GM13977 (cell line): ENCODE data around the gene GSK3A.

ENCODE experiments used
- DNase-seq: peaks from one replicate; pipeline ENCODE4 v3.0.0; 2012; ENCODE audit warnings: low spot score
- CTCF ChIP-seq: IDR thresholded peaks from 2 replicates; pipeline ENCODE4 v1.5.1; 2012; ENCODE audit warnings: mild to moderate bottlenecking, control low read depth; ENCODE audit not compliant: insufficient read depth; ENCODE audit errors: extremely low read depth, missing control alignments
- in situ Hi-C: fragments of 300-500 bp; cut with MboI; formaldehyde crosslinking; loops from one replicate; pipeline ENCODE4 v1.12.0; 2022; ENCODE audit warnings: low sequenced_read_pairs, low pct_unique_long_range_greater_than_20kb, mixed read lengths, inconsistent platforms; ENCODE audit not compliant: unreplicated experiment

Gene GSK3A

GRCh38 chr19:42281146-42281826, 38.9 kb upstream of the GSK3A start:
- in situ Hi-C loops, result loop anchor here (25.0 kb wide), 1 partner anchor 169 kb away; no protein-coding TSS in a partner anchor
- TF ChIP-seq CTCF, result no peak
- DNase-seq, result peak; percentile 63

GRCh38 chr19:42280815-42281145, 38.4 kb upstream of the GSK3A start:
- DNase-seq, result no peak
- in situ Hi-C loops, result loop anchor here (25.0 kb wide), 1 partner anchor 168 kb away; no protein-coding TSS in a partner anchor
- TF ChIP-seq CTCF, result no peak

- in situ Hi-C loops, result loop anchor here (25.0 kb wide), 1 partner anchor 168 kb away; no protein-coding TSS in a partner anchor
- TF ChIP-seq CTCF, result peak; percentile 97
- peak; percentile 97 for DNase-seq
Measured at GRCh38 chr19:42279902-42280814, 37.8 kb upstream of the GSK3A start.

- in situ Hi-C loops, result loop anchor here (25.0 kb wide), 1 partner anchor 167 kb away; no protein-coding TSS in a partner anchor
- DNase-seq, result no peak
- TF ChIP-seq CTCF, result no peak
Measured at GRCh38 chr19:42279155-42279901, 36.9 kb upstream of the GSK3A start.

- TF ChIP-seq CTCF, result no peak
- DNase-seq, result no peak
- in situ Hi-C loops, result loop anchor here (25.0 kb wide), 1 partner anchor 166 kb away; no protein-coding TSS in a partner anchor
Measured at GRCh38 chr19:42278452-42279154, 36.2 kb upstream of the GSK3A start.
